ENCODE measurements around the gene REXO4.
A peak's percentile ranks its signal among the peaks of the same experiment; 100 is the strongest.

- TF ChIP-seq CTCF (conservative IDR thresholded peaks at IDR 0.05; ENCODE audit: low read length) (peak; percentile 35), EZH2phosphoT487 (IDR thresholded peaks at IDR 0.05; ENCODE audit: borderline replicate concordance) (no peak)
Measured at GRCh38 chr9:133437753-133438531, 20.1 kb upstream of the REXO4 start.
